GM19455 (cell line): ENCODE results near the gene LGR5.

Experiments used
- ATAC-seq: cut with Tn5 transposase; IDR thresholded peaks from one replicate; pipeline ENCODE4 v1.9.1; 2021; ENCODE audit not compliant: unreplicated experiment

The LGR5 gene

GRCh38 chr12:71589478-71589881 is 149.9 kb downstream of the LGR5 start:
- no peak for ATAC-seq

GRCh38 chr12:71591601-71592000 is 152.0 kb downstream of the LGR5 start:
- ATAC-seq: no peak

- no peak for ATAC-seq
These were observed 153.2 kb downstream of the LGR5 start for GRCh38 chr12:71592841-71593240.

- ATAC-seq: no peak
These were observed 154.8 kb downstream of the LGR5 start for GRCh38 chr12:71594214-71594948.

- no peak for ATAC-seq
These were observed 159.6 kb downstream of the LGR5 start for GRCh38 chr12:71599210-71599609.

GRCh38 chr12:71601546-71601945 is 161.9 kb downstream of the LGR5 start:
- ATAC-seq: no peak

- ATAC-seq: no peak
These were observed 163.4 kb downstream of the LGR5 start for GRCh38 chr12:71602761-71603577.

- no peak for ATAC-seq
These were observed 165.4 kb downstream of the LGR5 start for GRCh38 chr12:71605039-71605438.

- ATAC-seq: no peak
These were observed 168.1 kb downstream of the LGR5 start for GRCh38 chr12:71607494-71608330.

GRCh38 chr12:71610031-71610795 is 170.6 kb downstream of the LGR5 start:
- ATAC-seq: no peak

- ATAC-seq: no peak
These were observed 182.3 kb downstream of the LGR5 start for GRCh38 chr12:71621938-71622337.

- no peak for ATAC-seq
These were observed 185.9 kb downstream of the LGR5 start for GRCh38 chr12:71625476-71625875.

GRCh38 chr12:71626098-71626497 is 186.5 kb downstream of the LGR5 start:
- ATAC-seq: no peak

- no peak for ATAC-seq
These were observed 187.2 kb downstream of the LGR5 start for GRCh38 chr12:71626768-71627167.

- ATAC-seq: no peak
These were observed 187.9 kb downstream of the LGR5 start for GRCh38 chr12:71627438-71628002.
